SH-SY5Y (cell line): ENCODE results near the gene YBX2.

Source experiments
- GATA2 ChIP-seq: IDR thresholded peaks from 2 replicates; pipeline ENCODE4 v1.6.1; 2011; ENCODE audit warnings: mild to moderate bottlenecking, low read depth, low read length
- GATA3 ChIP-seq: IDR thresholded peaks from 2 replicates; pipeline ENCODE4 v1.6.1; 2011; ENCODE audit warnings: low read depth, mild to moderate bottlenecking, low read length, moderate library complexity

DNA sequence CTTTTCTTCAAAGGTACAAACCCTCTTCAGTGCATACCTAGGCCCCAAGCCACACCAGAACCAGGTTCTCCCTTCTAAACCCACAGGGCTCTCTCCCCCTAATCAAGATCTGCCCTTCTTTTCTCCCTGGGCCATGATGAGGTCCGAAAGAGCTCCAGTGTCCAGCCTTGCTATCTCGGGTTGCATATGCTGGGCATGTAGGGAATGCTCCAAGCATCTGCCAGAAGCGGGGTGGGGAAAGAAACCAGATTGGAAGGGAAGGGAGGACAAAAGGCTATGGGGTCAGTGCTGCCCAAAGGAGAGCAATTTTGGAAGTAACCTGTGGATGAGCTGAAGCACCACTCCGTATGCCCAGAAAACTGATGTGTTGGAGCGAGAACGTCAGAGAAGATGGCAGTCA, 45.2 kb downstream of the YBX2 start:
- TF ChIP-seq GATA2 (no peak), GATA3 (no peak)
